Activated CD4-positive, alpha-beta T cell treated with anti-CD3 and anti-CD28 coated beads for 4 hours (primary cell): ENCODE measurements around the gene DDIT4.

Source experiments
- DNase-seq, 2 donors: peaks; one replicate each; pipeline ENCODE4 v3.0.0-alpha.2; 2020

DDIT4 gene

DNA sequence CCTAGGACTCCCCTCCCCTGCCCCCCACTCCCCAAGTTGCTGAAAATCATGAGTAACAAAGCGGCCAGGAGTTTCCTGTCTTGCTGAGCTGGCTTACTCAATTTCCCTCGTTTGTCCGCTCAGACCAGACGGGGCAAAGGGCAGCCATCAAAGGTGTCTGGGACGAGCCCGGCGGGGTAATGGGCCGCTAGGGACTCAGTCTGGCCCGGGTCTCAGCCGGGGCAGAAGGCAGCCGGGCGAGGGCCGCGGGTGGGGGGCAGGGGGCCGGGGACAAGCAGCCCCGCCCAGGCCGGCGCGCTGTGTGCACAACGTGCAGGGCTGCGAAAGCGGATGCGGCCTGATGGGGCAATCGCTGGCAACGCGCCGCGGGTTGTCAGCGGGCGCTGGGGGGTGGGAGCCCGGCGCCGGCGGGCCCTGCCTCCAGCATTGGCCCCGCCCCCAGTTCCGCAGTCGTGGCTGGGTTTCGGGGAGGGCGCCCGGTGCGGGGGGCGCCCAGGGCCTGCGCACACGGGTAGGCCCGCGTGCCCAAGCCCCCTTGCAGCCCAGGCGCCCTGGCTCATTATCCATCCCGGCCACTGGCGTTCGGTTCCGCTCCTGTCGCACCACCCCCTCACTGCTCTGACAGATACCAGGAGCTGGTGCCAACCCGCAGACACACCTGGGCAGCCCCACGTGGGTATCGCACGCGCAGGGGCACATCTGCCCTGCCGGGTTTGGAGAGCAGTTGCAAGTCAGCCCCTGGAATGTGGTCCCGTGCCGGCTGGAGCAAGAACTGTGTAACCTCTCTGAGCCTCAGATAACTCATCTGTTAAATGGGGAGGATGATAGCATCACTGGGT lies 45.9 kb downstream of the DDIT4 start:
- peak; percentile 84 to 88 for DNase-seq

- peak; percentile 70 to 72 for DNase-seq
These were observed 47.0 kb downstream of the DDIT4 start for GRCh38 chr10:72320676-72321247.

- DNase-seq: no peak
These were observed 47.7 kb downstream of the DDIT4 start for GRCh38 chr10:72321248-72322029.

DNA sequence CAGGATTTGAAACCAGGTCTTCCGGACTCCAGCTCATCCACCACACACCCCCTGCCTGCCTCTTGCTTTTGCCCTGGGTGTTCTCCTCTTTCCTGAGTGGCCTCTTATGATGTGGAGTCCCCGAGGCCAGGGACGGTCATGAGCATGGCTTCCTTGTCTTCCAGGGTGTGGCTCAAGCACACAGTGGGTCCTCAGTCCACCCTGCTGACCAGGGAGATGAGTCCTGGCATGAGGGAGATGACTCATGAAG lies 48.2 kb downstream of the DDIT4 start:
- DNase-seq: no peak

DNA sequence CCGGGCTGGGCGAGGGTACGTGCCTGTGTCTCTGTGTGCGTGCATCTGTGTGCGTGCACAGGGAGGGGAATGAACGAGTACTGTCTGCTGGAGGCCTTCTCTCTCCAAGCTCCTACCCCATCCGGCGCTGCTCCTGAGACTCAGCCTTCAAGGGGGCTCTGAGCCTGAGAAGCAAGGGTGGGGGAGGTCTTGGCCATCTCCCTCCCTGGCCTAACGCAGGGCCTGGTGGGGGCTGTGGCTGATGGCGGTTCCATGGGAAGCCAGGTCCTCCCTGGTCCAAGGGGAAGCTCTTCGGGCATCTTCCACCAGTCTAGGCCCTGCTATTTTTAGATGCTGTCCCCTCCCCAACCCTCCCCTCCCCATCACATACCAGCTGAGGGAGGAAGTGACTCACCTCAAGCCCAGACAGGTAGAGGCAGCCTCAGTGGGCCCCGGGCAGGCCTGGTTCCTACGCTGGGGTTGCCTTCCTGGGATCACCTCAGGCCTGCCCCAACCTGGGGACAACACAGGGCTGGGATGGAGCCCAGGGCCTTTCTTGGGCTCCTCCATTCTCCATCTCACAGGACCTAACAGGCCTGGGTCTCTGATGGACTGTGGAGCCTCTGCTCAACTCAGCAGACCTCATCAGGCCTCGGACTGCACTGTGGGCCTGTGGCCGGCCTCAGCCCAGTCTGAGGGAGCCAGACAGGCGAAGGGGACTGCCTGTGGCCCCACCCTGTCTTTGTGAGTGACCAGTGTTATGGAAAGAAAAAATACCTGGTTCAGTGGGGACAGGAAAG lies 48.7 kb downstream of the DDIT4 start:
- peak; percentile 76 to 79 for DNase-seq

DNA sequence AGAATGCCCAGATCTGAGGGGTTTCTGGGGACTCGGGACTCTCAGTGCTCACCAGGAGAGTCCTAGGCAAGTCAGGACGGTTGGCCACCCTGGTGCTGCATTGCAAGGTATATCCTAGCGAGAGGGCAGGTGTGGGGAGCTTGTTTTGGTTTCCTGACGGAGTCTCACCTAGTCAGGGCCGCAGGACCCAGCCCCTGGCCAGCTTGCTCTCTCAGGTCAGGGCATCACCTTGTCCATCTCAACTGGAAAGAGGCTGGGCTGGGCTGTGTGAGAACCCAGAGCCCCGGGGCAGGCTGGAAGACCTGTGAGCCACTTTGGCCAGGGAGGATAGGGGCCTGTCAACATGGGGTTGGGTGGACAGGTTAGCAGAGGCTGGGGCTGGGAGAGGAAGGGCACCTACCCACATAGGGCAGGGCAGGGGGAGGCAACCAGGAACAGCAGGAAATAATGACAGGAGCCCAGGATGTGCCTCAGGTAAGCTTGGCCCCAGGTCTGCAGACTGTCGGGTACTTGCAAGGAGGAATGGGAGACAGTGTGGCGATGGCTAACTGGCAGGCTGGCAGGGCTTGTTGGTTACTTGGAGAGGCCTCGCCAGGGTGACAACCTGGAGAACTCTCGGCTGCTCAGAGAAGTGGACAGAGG lies 49.5 kb downstream of the DDIT4 start:
- DNase-seq: no peak

GRCh38 chr10:72323771-72324191 lies 50.1 kb downstream of the DDIT4 start:
- no peak for DNase-seq
